ENCODE data around the gene WDFY1. TPM values are rescaled to one million over a fixed set of nuclear protein-coding genes. Genes with fewer than 3 reads are reported as not detected.
A peak's percentile ranks its signal among the peaks of the same experiment; 100 is the strongest.

WDFY1 gene
- polyA plus RNA-seq, 3 donors = 31.7 to 59.8 (median 40.7) TPM

GRCh38 chr2:223908304-223908998, 36.7 kb downstream of the WDFY1 start:
- no peaks in the 10 kb centered on the region for H3K27me3 ChIP-seq (ENCODE audit: control insufficient read depth in 2 of 2, insufficient read depth in 2 of 2, low read length in 2 of 2)
- H3K27me3 Mint-ChIP-seq (ENCODE audit: low read depth in 3 of 3) = peaks cover 0 to 1% (median 0%) of the 10 kb centered on the region in 3 donors
- peaks cover 58 to 76% of the 10 kb centered on the region in 2 donors for H3K36me3 Mint-ChIP-seq
- H3K9me3 Mint-ChIP-seq = no peaks in the 10 kb centered on the region
- 86% methylated on average over 8 of the region's 8 CpGs for WGBS (ENCODE audit: insufficient coverage)
- peaks cover 66% of the 10 kb centered on the region for H4K20me1 ChIP-seq (ENCODE audit: insufficient read depth, low read length)
- H3K79me2 ChIP-seq (ENCODE audit: insufficient read depth, low read length) = peaks cover 91% of the 10 kb centered on the region
- H3K27ac ChIP-seq (ENCODE audit: low read depth in 1 of 2, low read length in 2 of 2) = peak overlapping the region in 1 of 2 donors; percentile 67
- intact Hi-C loops (cut with micrococcal nuclease) = no loop called here
- H3K4me3 Mint-ChIP-seq = no peak overlapping the region
- peak overlapping the region in 4 of 7 donors; percentile 15 to 93 (median 60) for H3K27ac Mint-ChIP-seq
- peaks cover 31 to 52% of the 10 kb centered on the region in 2 donors for H3K36me3 ChIP-seq (replicated peaks in 1 of 2; ENCODE audit: control insufficient read depth in 1 of 2, insufficient read depth in 2 of 2, low read length in 2 of 2)
- H3K9ac ChIP-seq (ENCODE audit: insufficient read depth, low read length, poor library complexity, severe bottlenecking) = no peak overlapping the region
- no peak for DNase-seq
- H3K4me2 ChIP-seq (replicated peaks; ENCODE audit: extremely low read depth, low read length, poor library complexity, severe bottlenecking) = no peak overlapping the region
- no peaks in the 10 kb centered on the region for H3K9me3 ChIP-seq (replicated peaks in 1 of 2; ENCODE audit: control insufficient read depth in 1 of 2, insufficient read depth in 1 of 2, low read length in 2 of 2)
- H3K4me1 ChIP-seq (ENCODE audit: control insufficient read depth in 1 of 2, insufficient read depth in 2 of 2, low read length in 2 of 2) = peaks cover 11 to 17% of the 10 kb centered on the region in 2 donors
- H3K4me3 ChIP-seq (replicated peaks in 1 of 3; ENCODE audit: low read depth in 2 of 3, low read length in 3 of 3) = no peak overlapping the region
- TF ChIP-seq CTCF (IDR thresholded peaks at IDR 0.05) = no peak
- no peak overlapping the region for H2AFZ ChIP-seq (ENCODE audit: insufficient read depth, low read depth, low read length, poor library complexity, severe bottlenecking)
- peaks cover 26% of the 10 kb centered on the region for H3K4me1 Mint-ChIP-seq

GRCh38 chr2:223905996-223906395, 39.1 kb downstream of the WDFY1 start:
- Histone ChIP-seq H3K4me3 (replicated peaks in 1 of 3; ENCODE audit: low read depth in 2 of 3, low read length in 3 of 3) (no peak overlapping the region), H3K27ac (ENCODE audit: low read depth in 1 of 2, low read length in 2 of 2) (no peak overlapping the region), H3K4me1 (ENCODE audit: control insufficient read depth in 1 of 2, insufficient read depth in 2 of 2, low read length in 2 of 2) (peaks cover 11 to 17% of the 10 kb centered on the region in 2 donors), H3K79me2 (ENCODE audit: insufficient read depth, low read length) (peaks cover 71% of the 10 kb centered on the region), H4K20me1 (ENCODE audit: insufficient read depth, low read length) (peaks cover 57% of the 10 kb centered on the region), H3K9ac (ENCODE audit: insufficient read depth, low read length, poor library complexity, severe bottlenecking) (no peak overlapping the region), H3K9me3 (replicated peaks in 1 of 2; ENCODE audit: control insufficient read depth in 1 of 2, insufficient read depth in 1 of 2, low read length in 2 of 2) (no peaks in the 10 kb centered on the region), H3K4me2 (replicated peaks; ENCODE audit: extremely low read depth, low read length, poor library complexity, severe bottlenecking) (no peak overlapping the region), H3K27me3 (ENCODE audit: control insufficient read depth in 2 of 2, insufficient read depth in 2 of 2, low read length in 2 of 2) (no peaks in the 10 kb centered on the region), H2AFZ (ENCODE audit: insufficient read depth, low read depth, low read length, poor library complexity, severe bottlenecking) (no peak overlapping the region), H3K36me3 (replicated peaks in 1 of 2; ENCODE audit: control insufficient read depth in 1 of 2, insufficient read depth in 2 of 2, low read length in 2 of 2) (peaks cover 31 to 59% of the 10 kb centered on the region in 2 donors)
- intact Hi-C loops (cut with micrococcal nuclease) = no loop called here
- H3K4me1 Mint-ChIP-seq = peaks cover 20% of the 10 kb centered on the region
- WGBS (ENCODE audit: insufficient coverage) = no CpG with 5 or more reads among the region's 2 CpGs
- H3K36me3 Mint-ChIP-seq = peaks cover 62 to 73% of the 10 kb centered on the region in 2 donors
- H3K27ac Mint-ChIP-seq = peak overlapping the region in 1 of 7 donors; percentile 26
- H3K4me3 Mint-ChIP-seq = no peak overlapping the region
- H3K27me3 Mint-ChIP-seq (ENCODE audit: low read depth in 3 of 3) = peaks cover 0 to 5% (median 0%) of the 10 kb centered on the region in 3 donors
- no peak for DNase-seq
- no peaks in the 10 kb centered on the region for H3K9me3 Mint-ChIP-seq
- no peak for TF ChIP-seq CTCF (IDR thresholded peaks at IDR 0.05)
